Left lung (tissue), 10 donors: Measurements from ENCODE around the gene MTHFD2. TPM values are rescaled to one million over a fixed set of nuclear protein-coding genes. Genes with fewer than 3 reads are reported as not detected.

Experiments used
- ATAC-seq: fragments of 200-7000 bp; cut with Tn5 transposase; one replicate; pipeline ENCODE4 v1.9.1; 2020; ENCODE audit warnings: moderate library complexity
- DNase-seq, 4 donors: peaks; one replicate each; pipeline ENCODE4 v3.0.0-alpha.2; 2013 to 2020
- H3K27ac ChIP-seq, 2 donors: fragments of 200-600 bp; sonication (generic) in 1 of 2; one replicate each; pipeline versions ENCODE4 v1.5.0 to v1.8.0; 2020 to 2021
- H3K27me3 ChIP-seq, 2 donors: fragments of 200-600 bp; sonication (generic) in 1 of 2; one replicate each; pipeline versions ENCODE4 v1.5.0 to v1.8.0; 2020 to 2021
- H3K36me3 ChIP-seq, 2 donors: fragments of 200-600 bp; sonication (generic) in 1 of 2; one replicate each; pipeline versions ENCODE4 v1.5.0 to v1.8.0; 2020 to 2021
- H3K4me1 ChIP-seq, 2 donors: fragments of 200-600 bp; one replicate each; pipeline ENCODE4 v1.8.0; 2021
- H3K4me3 ChIP-seq, 2 donors: fragments of 200-600 bp; sonication (generic) in 1 of 2; one replicate each; pipeline versions ENCODE4 v1.5.0 to v1.8.0; 2020 to 2021; ENCODE audit warnings: mild to moderate bottlenecking in 1 of 2
- H3K9me3 ChIP-seq, 2 donors: fragments of 200-600 bp; sonication (generic) in 1 of 2; one replicate each; pipeline versions ENCODE4 v1.5.0 to v1.8.0; 2020 to 2021
- intact Hi-C, 2 donors: fragments of 100-400 bp; cut with DNase I; formaldehyde crosslinking; loops; one replicate each; pipeline versions ENCODE4 v1.11.2 to v1.14.2; 2022
- polyA plus RNA-seq, 6 donors: library from polyadenylated mRNA; unstranded; fragments of 120-200 nt; gene quantifications; one replicate each; pipeline ENCODE4 v1.2.1, GENCODE V29; 2013; ENCODE audit not compliant: insufficient read length in 6 of 6
- total RNA-seq, 2 donors: library from RNA; stranded (reverse); fragmentation: NEBNext Ultra II Directional; extraction: Animal tissue kit (Norgen Biotek cat#: 25700); gene quantifications; one replicate each; pipeline ENCODE4 v1.2.1, GENCODE V29; 2021
- TF ChIP-seq, protein P1 (sequence below), 2 donors: fragments of 200-600 bp; sonication (generic) in 1 of 2; IDR thresholded peaks; one replicate each; pipeline versions ENCODE4 v1.5.0 to v1.8.0; 2021; ENCODE audit warnings: antibody characterized with exemption in 2 of 2
- donor health status: DM: no; HTN: yes; CAD: no.
- donor health status: DM: no; HTN: no; CAD: no.

The MTHFD2 gene
- total and polyA plus RNA-seq, 8 donors, result 12.8 to 81.2 (median 16.2) TPM

DNA sequence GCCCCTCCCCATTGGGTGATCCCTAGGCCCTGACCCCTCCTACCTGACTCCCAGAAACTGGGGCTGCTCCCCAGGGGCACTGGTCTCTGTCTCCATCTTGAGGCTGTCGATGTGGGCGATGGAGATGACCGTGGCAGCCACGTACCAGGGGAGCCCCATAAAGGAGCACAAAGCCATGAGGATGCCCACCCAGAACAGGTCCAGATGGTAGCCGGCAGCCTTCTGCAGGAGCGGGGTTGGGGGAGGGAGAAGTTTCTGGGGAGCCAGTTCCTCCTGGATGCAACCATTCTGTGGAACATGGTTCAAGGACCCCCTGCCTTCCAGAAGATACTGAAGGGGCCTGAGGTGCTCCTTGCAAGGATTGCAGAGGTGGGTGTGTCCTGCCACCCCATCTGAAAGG is 34.0 kb downstream of the MTHFD2 start:
- Histone ChIP-seq H3K36me3 (no peaks in the 10 kb centered on the region), H3K27me3 (no peaks in the 10 kb centered on the region), H3K9me3 (no peaks in the 10 kb centered on the region), H3K4me3 (no peak overlapping the region), H3K4me1 (no peaks in the 10 kb centered on the region), H3K27ac (no peak overlapping the region)
- intact Hi-C loops, result no loop called here
- ATAC-seq (no peak), DNase-seq (no peak)
- TF ChIP-seq, protein P1, sequence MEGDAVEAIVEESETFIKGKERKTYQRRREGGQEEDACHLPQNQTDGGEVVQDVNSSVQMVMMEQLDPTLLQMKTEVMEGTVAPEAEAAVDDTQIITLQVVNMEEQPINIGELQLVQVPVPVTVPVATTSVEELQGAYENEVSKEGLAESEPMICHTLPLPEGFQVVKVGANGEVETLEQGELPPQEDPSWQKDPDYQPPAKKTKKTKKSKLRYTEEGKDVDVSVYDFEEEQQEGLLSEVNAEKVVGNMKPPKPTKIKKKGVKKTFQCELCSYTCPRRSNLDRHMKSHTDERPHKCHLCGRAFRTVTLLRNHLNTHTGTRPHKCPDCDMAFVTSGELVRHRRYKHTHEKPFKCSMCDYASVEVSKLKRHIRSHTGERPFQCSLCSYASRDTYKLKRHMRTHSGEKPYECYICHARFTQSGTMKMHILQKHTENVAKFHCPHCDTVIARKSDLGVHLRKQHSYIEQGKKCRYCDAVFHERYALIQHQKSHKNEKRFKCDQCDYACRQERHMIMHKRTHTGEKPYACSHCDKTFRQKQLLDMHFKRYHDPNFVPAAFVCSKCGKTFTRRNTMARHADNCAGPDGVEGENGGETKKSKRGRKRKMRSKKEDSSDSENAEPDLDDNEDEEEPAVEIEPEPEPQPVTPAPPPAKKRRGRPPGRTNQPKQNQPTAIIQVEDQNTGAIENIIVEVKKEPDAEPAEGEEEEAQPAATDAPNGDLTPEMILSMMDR (IDR thresholded peaks at IDR 0.05), result no peak

DNA sequence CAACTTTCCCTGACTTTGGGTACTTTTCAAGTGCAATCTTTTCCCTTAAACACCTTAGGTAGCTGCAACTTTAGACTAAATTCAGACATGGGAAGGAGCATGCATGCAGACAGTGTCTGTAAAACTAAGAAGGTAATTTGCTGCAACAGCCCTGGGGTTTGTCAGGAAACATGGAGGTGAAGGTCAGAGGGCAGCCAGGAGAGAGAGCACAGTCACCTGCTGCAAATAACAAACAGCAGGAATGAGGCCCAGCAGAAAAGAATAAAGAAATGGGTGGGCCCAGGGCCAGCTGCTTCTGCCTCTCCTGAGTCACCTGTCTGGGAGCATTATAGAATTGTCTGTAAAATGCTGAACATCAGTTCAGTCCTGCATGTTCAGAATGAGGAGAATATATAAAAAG is 35.2 kb downstream of the MTHFD2 start:
- H3K27ac ChIP-seq, result no peak overlapping the region
- ATAC-seq (no peak), DNase-seq (no peak)
- H3K4me3 ChIP-seq, result no peak overlapping the region
- intact Hi-C loops, result no loop called here
- H3K27me3 ChIP-seq, result no peaks in the 10 kb centered on the region
- TF ChIP-seq, protein P1 (IDR thresholded peaks at IDR 0.05), result no peak
- no peaks in the 10 kb centered on the region for H3K36me3 ChIP-seq
- no peaks in the 10 kb centered on the region for H3K4me1 ChIP-seq
- no peaks in the 10 kb centered on the region for H3K9me3 ChIP-seq

DNA sequence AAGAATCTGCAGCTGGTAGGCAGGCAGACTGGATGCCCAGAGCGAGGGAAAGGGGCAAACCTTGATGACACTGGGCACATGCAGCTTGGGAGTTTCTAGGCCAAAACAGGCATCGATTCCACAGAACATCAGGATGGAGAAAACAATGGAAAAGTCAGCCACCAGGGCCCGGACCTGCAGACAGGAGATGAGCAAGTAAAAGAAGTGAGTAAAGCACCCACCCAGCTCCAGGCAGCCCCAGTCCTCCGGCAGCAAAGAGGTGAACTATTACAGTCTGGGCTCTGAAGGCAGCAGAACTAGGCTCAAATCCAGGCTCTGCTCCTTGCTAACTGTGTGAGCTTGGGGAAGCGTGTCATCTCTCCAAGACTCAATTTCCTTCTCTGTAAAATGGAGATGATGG is 36.6 kb downstream of the MTHFD2 start:
- intact Hi-C loops, result no loop called here

DNA sequence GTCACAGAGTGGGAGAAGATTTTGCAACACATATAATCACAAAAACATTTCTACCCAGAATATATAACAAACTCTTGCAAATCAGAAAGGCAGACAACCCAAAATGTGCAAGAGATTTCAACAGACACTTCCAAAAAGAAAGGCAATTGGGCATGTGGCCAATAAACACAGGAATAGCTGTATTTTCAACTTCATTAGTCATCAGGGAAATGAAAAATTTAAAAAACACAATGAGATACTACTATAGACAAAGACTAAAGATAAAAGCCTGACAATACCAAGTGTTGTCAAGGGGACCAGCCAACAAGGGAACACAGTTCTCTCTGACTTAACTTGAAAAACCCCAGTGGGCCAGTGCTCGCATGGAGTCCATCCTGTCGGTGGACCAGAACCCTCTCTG is 40.5 kb downstream of the MTHFD2 start:
- Histone ChIP-seq H3K36me3 (no peaks in the 10 kb centered on the region), H3K9me3 (no peaks in the 10 kb centered on the region), H3K4me3 (no peak overlapping the region), H3K4me1 (no peaks in the 10 kb centered on the region), H3K27me3 (no peaks in the 10 kb centered on the region), H3K27ac (no peak overlapping the region)
- TF ChIP-seq, protein P1 (IDR thresholded peaks at IDR 0.05), result no peak
- no peak for ATAC-seq
- no peak for DNase-seq
- intact Hi-C loops, result no loop called here

More for the DNA sequence above, 36.6 kb downstream of the MTHFD2 start:
- Histone ChIP-seq H3K36me3 (no peaks in the 10 kb centered on the region), H3K27ac (no peak overlapping the region), H3K27me3 (no peaks in the 10 kb centered on the region), H3K4me1 (no peaks in the 10 kb centered on the region), H3K9me3 (no peaks in the 10 kb centered on the region), H3K4me3 (no peak overlapping the region)
- DNase-seq (no peak), ATAC-seq (no peak)
- TF ChIP-seq, protein P1 (IDR thresholded peaks at IDR 0.05), result no peak

DNA sequence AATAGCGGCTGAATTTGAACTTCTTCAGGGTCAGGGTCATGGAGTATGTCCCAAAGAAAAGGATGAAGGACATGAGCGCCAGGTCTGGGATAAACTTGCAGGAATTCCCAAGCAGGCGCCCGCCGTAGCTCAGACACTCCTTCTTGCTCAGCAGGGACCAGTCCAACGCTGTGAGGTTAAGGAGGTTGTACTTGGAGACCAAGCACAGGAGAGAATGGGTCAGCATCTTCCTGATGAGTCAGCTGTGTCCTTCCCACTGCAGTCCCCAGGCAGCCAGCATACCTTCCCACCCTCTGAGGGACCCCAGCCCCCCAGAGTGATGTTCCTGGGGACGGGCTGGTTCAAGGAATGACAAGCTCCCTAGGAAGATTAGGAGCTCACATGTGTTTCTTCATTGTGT is 40.9 kb downstream of the MTHFD2 start:
- DNase-seq (no peak), ATAC-seq (no peak)
- no peak overlapping the region for H3K27ac ChIP-seq
- H3K4me1 ChIP-seq, result no peaks in the 10 kb centered on the region
- intact Hi-C loops, result no loop called here
- no peak overlapping the region for H3K4me3 ChIP-seq
- no peaks in the 10 kb centered on the region for H3K36me3 ChIP-seq
- no peaks in the 10 kb centered on the region for H3K27me3 ChIP-seq
- H3K9me3 ChIP-seq, result no peaks in the 10 kb centered on the region
- TF ChIP-seq, protein P1 (IDR thresholded peaks at IDR 0.05), result no peak
